Astrocyte of the hippocampus (primary cell): ENCODE measurements around the gene MRPL14.

Experiments used
- DNase-seq: peaks from one replicate; pipeline ENCODE4 v3.0.0; 2011; ENCODE audit warnings: low read depth, low spot score

The MRPL14 gene

GRCh38 chr6:44126320-44127149 lies 717 bp downstream of the MRPL14 start:
- DNase-seq: peak; percentile 79

GRCh38 chr6:44123544-44123943 lies 3.7 kb downstream of the MRPL14 start:
- DNase-seq: no peak

GRCh38 chr6:44122801-44123200 lies 4.5 kb downstream of the MRPL14 start:
- peak; percentile 51 for DNase-seq

- DNase-seq: no peak
Observed at GRCh38 chr6:44120692-44121443, 6.4 kb downstream of the MRPL14 start.

- no peak for DNase-seq
Observed at GRCh38 chr6:44119704-44120262, 7.5 kb downstream of the MRPL14 start.

GRCh38 chr6:44117397-44118128 lies 9.7 kb downstream of the MRPL14 start:
- DNase-seq: no peak

- peak; percentile 80 for DNase-seq
Observed at GRCh38 chr6:44116641-44117382, 10.4 kb downstream of the MRPL14 start.

GRCh38 chr6:44115866-44116265 lies 11.4 kb downstream of the MRPL14 start:
- peak; percentile 87 for DNase-seq

GRCh38 chr6:44113414-44113813 lies 13.8 kb downstream of the MRPL14 start:
- DNase-seq: no peak

- DNase-seq: no peak
Observed at GRCh38 chr6:44111434-44112417, 15.5 kb downstream of the MRPL14 start.

- DNase-seq: no peak
Observed at GRCh38 chr6:44110966-44111365, 16.3 kb downstream of the MRPL14 start.

GRCh38 chr6:44110005-44110676 lies 17.1 kb downstream of the MRPL14 start:
- no peak for DNase-seq

GRCh38 chr6:44109212-44109611 lies 18.0 kb downstream of the MRPL14 start:
- DNase-seq: no peak

GRCh38 chr6:44108471-44108870 lies 18.8 kb downstream of the MRPL14 start:
- no peak for DNase-seq

GRCh38 chr6:44107017-44107416 lies 20.2 kb downstream of the MRPL14 start:
- DNase-seq: no peak

- DNase-seq: no peak
Observed at GRCh38 chr6:44105993-44106740, 21.1 kb downstream of the MRPL14 start.

- peak; percentile 56 for DNase-seq
Observed at GRCh38 chr6:44105146-44105545, 22.1 kb downstream of the MRPL14 start.

- no peak for DNase-seq
Observed at GRCh38 chr6:44104481-44105021, 22.7 kb downstream of the MRPL14 start.
